ENCODE measurements around the gene CHD9.

CHD9 gene

DNA sequence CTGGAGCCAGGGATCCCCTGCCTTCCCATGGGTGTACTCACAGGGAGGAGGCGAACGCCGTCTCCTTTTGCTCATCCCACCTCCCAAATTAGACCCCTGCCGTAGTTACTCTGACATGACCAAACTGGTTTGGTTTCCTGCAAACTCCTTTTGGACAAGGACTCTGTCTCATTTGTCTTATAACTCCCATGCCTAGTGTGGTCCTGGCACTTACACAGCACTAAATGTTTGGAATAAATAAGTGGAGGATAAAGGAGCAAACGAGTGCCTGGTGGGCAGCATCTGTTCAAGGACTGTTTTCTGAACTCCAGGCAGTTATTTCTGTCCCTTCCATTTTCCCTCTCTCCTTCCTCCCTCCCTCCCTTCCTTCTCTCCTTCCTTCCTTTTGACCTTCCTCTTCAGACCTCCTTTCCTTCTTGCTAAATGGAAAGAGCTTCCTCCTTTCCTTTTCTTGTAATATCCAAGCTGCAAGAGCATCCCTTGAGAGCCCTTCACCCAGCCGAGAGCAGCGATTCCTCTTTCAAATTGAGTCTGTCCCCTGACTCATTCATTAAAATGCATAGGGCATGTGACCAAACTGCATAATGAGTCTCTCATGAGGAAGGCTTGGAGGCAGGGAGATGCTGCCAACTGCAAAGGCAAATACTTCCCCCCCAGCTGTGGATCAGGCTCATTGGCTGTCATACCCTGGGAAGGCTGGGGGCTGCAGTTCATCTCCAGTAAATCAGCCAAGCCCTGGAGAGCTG is 36.8 kb downstream of the CHD9 start:
- DNase-seq (ENCODE audit: low read depth in 2 of 2) = no peak

DNA sequence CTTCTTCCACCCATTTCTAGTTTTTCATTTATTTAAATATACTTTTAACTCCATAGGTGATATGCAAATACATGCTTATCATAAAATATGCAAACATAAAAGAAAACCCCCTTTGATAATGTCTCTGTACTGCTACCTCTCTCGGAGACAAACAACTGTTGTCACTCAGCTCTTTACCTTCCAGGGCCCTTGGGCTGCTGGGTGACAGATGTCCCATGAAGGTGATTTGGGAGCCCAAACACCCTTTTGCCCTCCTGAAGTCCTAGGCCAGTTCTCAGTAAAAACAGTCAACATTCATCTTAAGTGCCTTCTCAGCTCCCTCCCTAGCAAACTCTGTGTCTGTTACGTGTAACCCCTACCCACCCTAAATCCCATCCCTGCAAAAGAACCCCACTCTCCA is 37.5 kb downstream of the CHD9 start:
- DNase-seq (ENCODE audit: low read depth in 2 of 2) = no peak

DNA sequence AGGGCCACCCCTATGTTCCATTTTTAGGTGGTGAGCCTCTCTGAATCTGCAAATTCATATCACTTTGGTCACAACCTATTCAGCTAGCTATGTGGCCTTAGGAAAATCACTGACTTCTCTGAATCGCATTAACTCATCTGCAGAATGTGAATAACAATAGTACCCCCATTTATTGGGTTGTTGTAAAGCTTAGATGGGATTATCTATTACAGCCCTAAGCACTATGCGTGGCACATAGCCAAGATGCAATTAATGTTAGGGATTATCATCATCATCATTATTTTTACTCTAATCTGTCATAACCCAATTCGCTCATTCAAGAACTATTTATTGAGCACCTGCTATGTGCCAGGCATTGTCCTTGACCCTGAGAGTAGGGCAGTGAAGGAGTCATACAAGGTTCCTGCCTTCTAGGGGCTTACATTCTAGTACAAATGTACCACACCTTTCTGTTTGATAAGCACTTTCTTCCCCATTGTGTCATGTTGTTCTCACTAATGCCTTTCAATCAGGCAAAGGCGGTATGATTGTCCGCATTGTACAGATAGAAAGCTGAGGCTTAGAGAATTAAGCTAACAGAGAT is 38.5 kb downstream of the CHD9 start:
- no peak for DNase-seq (ENCODE audit: low read depth in 2 of 2)

DNA sequence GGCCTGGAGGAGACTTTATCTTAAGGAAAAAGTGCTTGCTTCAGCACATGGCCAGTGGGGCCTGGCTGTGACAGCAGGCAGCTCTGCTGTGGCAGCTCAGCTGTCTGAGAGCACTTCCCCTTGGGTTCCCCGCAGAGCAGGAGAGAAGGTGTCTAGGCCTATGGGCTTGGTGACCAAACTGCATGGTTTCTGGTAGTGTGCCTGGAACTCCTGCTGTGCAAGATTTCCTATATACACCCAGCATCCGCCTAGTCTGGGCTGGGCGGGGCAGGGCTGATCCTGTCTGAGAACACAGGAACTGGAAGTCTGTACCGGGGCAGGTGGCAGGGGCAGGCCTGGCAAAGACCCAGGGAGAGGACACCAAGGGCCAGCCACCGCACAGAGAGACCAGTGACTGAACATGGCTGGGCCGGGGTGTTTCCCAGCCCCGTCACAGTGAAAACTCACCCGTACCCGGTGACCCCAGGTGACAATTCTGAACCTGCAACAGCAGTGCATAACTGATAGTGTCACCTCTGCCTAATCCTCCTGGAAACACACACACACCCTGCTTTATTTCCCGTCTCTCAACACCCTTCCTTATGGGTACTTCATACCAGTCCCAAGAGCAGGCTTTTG is 39.3 kb downstream of the CHD9 start:
- DNase-seq (ENCODE audit: low read depth in 2 of 2) = no peak

DNA sequence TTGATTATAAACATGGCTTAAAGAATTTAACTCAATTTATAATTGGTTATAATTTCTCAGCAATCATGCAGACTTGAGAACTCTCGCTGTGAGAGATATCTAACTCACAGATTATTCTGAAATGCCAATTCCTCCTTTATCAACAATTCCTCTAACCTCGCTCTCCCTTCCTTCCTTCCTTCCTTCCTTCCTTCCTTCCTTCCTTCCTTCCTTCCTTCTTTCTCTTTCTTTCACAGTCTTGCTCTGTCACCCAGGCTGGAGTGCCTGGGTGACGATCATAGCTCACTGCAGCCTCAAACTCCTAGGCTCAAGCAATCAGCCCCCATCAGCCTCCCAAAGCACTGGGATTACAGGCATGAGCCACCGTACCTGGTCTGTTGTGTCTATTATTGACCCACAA is 42.4 kb downstream of the CHD9 start:
- DNase-seq (ENCODE audit: low read depth in 2 of 2) = no peak

DNA sequence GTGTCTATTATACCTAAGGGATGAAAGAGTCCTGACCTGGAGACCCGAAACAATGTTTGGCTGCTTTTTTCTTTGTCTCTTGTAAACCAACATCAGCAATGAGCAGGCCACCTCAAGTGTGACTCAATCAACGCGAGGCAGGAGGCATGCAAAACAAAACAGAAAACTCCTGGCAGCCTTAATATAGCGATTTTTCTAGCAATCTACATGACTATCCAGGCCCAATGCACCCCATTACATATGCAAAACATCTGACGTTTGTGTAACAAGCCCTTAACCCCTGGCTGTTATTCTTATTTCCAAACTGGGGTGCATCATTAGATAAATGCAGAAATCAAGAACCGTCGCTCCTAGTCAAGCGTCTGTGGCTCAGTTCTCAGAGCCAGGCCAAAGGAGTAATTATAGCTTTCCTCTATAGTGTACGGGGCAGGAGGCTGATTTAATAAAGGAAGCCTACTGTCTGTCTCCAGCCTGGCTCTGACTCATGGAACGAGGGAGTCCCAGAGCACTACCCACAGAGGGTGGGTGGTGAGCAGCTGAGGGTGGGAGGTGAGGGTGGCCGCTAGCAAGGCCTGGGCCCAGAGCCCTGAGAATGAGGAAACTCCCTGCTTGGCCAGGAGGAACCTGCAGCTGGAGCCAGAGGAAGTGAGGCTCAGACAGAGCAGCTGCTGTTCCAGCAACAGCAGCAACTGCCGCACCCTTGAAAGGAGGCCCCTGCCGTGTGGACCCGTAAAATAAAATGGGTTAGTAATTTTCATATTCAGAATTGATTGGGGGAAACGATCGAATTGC is 43.9 kb downstream of the CHD9 start:
- no peak for DNase-seq (ENCODE audit: low read depth in 2 of 2)

DNA sequence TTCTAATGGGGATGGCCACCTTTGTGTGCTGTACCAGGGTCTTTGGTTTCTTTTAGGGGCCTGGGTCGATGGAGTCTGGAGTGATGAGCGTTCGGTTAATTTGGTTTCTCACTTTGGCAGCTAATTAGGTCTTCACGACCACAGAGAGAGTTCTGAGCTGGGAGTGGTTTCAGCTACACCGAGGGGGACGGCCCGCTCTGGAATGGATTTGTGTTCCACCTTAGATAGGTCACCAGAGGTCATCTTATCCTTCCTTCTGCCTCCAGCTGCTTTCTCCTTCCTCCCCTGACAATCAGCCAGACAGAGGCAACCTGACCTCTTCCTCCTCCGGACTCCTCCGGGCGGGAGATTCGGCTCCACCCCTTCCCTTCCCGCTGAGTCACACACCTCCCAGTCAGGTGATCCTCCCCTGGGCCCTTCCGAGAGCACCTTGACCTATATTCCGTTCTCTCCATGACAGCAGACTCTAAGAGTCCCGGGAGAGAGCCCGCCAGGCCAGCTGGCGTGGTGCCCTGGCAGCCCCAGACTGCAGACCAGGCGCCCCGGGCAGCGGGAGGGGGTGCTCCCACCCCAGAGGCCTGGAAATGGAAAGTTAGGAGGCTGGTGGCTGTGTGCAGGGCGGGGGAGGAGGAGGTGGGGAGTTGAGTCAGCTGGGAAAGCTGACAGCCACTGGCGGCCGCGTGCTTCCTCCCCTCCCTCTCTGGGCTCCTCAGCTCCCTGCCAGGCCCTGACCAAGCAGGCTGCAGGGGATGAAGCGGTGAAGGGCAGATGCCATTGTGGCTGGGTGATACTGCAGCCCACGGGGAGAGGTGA is 44.7 kb downstream of the CHD9 start:
- DNase-seq (ENCODE audit: low read depth in 2 of 2) = no peak

DNA sequence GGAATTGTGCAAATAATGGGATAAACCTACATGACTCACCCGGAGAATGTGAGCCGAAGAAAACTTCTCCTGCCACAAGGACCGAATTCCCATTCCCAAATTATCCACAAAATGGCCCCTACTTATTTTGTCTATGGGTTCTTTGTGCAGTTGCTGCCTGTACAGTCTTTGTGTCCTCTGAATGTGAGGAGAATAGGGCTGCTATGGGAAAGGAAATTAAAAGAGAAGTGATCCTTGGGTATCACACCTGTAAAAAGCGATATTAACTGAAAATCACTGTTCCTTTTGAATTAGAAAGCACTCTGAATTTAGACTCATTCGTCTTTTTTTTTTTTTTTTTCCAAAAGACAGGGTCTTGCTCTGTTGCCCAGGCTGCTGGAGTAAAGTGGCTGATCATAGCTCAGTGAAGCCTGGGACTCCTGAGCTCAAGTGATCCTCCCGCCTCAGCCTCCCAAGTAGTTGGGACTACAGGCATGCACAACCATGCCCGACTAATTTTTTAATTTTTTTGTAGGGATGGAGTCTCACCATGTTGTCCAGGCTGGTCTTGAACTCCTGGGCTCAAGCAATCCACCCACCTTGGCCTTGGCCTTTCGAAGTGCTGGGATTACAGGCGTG is 45.4 kb downstream of the CHD9 start:
- DNase-seq (ENCODE audit: low read depth in 2 of 2) = no peak

DNA sequence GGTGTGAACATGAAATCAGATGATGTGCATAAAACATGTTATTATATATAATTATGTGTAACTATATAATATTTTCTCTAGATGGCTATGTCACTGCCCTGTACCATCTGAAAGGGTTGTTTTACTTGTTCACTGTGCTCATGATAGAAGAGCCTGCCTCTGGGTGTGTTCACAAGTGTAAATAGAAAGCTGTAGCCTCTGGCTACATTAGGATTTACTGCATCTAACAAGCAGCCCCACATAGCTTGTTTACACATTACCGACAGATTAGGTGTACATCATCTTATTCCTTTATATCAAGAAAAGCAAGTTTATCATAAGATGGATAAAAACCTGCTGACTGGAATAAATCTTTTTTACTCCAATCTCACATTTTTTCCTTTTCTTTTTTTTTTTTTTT is 46.1 kb downstream of the CHD9 start:
- no peak for DNase-seq (ENCODE audit: low read depth in 2 of 2)

DNA sequence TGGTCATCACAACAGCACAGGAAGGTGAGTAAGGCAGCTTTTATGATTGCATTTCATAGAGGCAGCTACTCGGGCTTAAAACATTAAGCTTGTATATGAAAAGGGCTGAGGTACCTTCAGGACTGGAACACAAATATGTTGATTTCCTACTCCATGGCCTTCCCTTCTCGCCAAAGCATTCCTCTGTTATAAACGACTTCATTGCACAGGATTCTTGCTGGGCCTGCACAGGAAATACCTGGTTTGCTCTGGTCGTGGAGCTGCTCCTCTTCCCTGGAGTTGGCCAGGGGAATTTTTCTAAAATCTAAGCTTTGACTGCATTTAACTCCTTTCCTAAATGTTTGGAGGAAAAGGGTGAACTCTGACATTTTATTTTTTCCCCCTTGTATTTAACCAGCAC is 49.0 kb downstream of the CHD9 start:
- no peak for DNase-seq (ENCODE audit: low read depth in 2 of 2)

DNA sequence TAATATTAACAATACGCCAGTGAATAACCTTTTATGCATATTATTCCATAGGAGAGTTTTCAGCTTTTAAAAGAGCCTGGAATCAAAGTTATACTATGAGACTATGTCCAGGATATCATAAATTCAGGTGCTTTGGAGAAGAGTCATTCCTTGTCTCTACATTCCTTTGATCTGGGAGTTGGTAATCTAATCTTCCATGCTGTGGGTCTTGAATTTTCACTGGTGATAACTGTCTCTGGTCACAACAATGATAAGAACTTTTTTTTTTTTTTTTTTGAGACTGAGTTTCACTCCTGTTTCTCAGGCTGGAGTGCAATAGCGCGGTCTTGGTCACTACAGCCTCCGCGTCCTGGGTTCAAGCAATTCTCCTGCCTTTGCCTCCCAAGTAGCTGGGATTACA is 50.8 kb downstream of the CHD9 start:
- DNase-seq (ENCODE audit: low read depth in 2 of 2) = no peak

DNA sequence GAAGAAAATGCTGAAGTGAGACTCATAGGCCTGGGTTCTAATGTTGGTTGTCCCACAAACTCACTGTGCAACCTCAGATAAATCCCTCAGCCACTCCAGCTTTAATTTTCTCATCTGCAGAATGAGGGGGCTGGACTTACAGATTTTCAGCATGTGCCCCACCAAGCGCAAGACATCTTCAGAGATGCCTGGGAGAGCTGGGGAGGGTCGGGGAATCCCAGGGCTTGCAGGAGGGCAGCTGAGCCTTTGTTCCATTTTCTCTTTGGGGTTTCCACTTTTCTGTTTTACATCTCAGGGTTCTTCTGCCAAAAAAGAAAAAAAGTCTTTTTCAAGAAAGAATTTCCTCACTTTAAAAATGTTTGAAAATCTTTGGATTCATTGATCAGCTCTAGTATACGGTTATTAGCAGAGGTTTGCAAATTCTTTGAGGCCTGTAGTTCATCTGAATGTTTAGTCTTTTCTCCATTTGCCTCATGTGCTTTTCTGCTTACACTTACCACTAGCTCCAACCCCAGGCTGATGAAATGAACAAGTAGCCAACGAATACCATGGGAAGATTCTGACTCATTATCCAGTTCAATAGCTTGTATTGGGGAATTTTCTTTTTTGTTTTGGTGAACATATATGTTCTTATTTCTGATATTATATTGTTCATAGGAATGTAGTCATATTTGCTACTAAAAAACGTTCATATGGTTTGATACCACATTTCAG is 56.4 kb downstream of the CHD9 start:
- DNase-seq (ENCODE audit: low read depth in 2 of 2) = no peak

DNA sequence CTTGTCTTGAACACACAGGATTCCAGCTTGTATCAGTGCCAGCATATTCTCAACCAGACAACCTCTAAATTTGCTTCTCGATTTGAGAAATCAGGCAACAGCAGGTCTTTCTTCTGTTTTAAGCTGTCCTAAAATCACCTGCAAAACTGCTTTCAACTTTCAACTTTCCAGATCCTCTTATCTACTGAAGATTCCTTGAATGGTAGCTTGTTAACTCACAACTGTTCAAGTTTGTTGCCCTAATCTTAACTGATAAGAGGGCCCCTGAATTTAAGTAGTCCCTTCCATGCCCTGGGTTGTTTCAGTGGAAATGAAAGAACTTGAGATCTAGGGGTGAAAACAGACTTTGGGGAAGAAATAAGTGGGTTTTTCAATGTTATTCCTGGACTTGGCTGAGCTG is 57.2 kb downstream of the CHD9 start:
- no peak for DNase-seq (ENCODE audit: low read depth in 2 of 2)

DNA sequence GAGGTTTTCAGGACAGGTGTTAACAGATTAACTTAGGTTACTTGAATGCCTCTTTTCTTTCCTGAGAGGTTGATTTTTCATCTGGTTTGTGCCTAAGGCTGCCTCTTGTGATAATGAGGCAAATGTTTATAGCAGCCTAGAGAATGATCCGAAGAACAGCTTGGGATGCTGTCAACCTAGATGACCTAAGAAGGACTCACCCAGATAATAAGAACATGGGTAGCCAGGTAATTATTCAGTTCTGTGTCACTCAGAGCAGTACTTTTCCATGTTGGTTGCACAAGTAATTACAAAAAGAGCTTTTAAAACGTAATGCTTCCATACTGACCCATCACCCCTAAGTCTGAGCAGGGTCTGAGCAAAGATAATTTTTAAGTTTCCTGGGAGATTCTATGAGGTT is 60.3 kb downstream of the CHD9 start:
- no peak for DNase-seq (ENCODE audit: low read depth in 2 of 2)

DNA sequence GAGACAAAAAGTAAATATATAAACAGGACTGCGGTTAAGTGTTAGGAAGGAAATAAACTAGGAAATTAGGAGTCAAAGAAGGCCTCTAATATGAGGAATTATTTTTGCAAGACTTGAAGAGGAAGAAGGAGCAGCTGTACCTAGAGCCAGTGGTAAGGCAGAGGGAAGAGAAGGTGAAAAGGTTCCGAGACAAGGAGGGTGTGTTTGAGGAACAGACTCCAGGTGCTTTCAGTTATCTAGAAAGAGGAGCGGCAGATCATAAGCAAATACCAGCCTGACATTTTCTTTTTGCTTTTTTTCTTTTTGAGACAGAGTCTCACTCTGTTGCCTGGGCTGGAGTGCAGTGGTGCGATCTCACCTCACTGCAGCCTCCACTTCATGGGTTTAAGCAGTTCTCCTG is 61.0 kb downstream of the CHD9 start:
- DNase-seq (ENCODE audit: low read depth in 2 of 2) = no peak

DNA sequence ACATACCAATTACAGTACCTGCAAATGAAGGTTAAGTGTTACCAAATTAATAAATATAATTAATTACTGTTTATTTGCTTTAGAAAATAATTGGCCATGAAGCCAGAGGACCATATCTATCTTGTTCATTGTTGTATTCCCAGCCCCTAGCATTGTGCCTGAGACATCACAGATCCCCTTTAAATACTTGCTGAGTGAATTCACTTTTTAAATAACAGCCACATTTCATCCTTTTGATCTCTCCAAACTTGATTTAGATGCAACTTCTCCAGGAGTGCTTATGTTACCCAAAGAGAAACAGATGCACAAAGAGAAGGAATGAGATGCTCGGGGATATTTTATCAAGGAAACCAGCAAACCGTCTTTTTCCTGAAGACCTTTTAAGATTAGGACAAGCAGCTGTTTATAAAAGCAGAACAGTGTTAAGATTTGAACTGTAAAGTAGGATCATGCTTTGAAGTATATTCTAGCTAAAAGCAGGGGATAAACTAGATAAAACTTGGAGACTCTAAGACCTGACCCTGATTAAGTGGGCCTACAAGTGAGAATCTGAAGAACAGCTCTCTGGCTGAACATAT is 66.3 kb downstream of the CHD9 start:
- no peak for DNase-seq (ENCODE audit: low read depth in 2 of 2)

DNA sequence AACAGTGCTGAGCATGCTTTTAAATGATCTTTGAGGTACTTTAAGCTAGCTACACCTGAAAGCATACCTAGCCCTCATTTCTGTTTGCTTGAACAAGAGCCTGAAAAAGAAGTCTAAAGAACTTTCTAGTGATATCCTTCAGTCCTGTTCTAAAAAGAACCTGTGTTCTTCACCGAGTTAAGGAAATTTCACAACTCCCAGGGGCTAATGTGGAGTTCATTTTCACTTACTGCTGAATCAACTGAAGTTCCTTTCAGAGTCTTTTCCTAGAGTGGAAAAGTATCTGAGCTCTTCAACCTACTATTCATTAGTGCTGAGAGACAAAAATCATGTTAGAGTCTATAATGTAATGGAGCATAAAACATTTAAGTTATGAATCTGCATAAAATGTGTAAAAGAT is 66.9 kb downstream of the CHD9 start:
- DNase-seq (ENCODE audit: low read depth in 2 of 2) = no peak

DNA sequence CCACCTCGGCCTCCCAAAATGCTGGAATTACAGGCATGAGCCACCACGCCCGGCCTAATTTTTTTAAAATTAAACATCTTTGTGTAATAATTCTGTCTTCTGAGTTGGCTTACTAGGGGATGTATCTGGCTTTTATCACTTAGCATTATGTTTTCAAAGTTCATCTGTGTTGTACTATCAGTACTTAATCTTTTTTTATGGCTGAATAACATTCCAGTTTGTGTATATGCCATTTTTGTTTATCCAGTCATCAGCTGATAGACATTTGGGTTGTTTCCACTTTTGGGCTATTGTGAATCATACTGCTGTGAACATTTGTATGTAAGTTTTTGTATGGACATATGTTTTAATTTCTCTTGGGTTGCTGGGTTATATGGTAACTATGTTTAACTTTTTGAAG is 69.0 kb downstream of the CHD9 start:
- DNase-seq (ENCODE audit: low read depth in 2 of 2) = no peak

DNA sequence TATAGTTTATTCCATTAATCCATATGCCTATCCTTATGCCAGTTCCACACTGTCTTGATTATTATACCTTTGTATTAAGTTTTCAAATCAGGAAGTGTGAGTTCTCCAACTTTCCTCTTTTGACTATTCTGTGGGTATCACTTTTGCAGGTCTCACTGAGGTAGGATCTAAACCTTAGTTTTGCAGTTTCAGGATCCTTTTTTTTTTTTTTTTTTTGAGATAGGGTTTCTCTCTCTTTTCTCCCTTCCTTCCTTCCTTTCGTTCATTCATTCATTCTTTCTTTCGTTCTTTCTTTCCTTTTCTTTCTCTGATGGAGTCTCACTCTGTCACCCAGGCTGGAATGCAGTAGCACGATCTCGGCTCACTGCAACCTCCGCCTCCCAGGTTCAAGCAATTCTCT is 71.6 kb downstream of the CHD9 start:
- no peak for DNase-seq (ENCODE audit: low read depth in 2 of 2)
